ENCODE results near the gene SLC25A6.
"Not testable (repeated sequence)": the region's sequence is repeated elsewhere in the genome, so short reads cannot be mapped to it uniquely, and the experiment has no call there.

Gene SLC25A6

GRCh38 chrX:1389181-1389992, 2.5 kb downstream of the SLC25A6 start:
- no peak for DNase-seq

- DNase-seq, result no peak
Measured at GRCh38 chrX:1388651-1389050, 3.3 kb downstream of the SLC25A6 start.

GRCh38 chrX:1387141-1387776, 4.7 kb downstream of the SLC25A6 start:
- no peak for DNase-seq

- DNase-seq, result no peak
Measured at GRCh38 chrX:1386338-1387127, 5.4 kb downstream of the SLC25A6 start.

GRCh38 chrX:1385253-1386223, 6.4 kb downstream of the SLC25A6 start:
- no peak for DNase-seq

GRCh38 chrX:1384658-1385252, 7.2 kb downstream of the SLC25A6 start:
- DNase-seq, result no peak

- DNase-seq, result no peak
Measured at GRCh38 chrX:1380672-1381233, 11.2 kb downstream of the SLC25A6 start.

GRCh38 chrX:1378306-1378759, 13.6 kb downstream of the SLC25A6 start:
- DNase-seq, result no peak

GRCh38 chrX:1368385-1368698, 23.6 kb downstream of the SLC25A6 start:
- no peak for DNase-seq

- DNase-seq, result not testable (repeated sequence)
Measured at GRCh38 chrX:1366363-1366762, 25.6 kb downstream of the SLC25A6 start.

- DNase-seq, result no peak
Measured at GRCh38 chrX:1361910-1362309, 30.0 kb downstream of the SLC25A6 start.

GRCh38 chrX:1361275-1361674, 30.6 kb downstream of the SLC25A6 start:
- no peak for DNase-seq

- no peak for DNase-seq
Measured at GRCh38 chrX:1360171-1360570, 31.7 kb downstream of the SLC25A6 start.

GRCh38 chrX:1359477-1359873, 32.4 kb downstream of the SLC25A6 start:
- no peak for DNase-seq

- no peak for DNase-seq
Measured at GRCh38 chrX:1358793-1359476, 33.0 kb downstream of the SLC25A6 start.

GRCh38 chrX:1357993-1358392, 33.9 kb downstream of the SLC25A6 start:
- DNase-seq, result no peak

- no peak for DNase-seq
Measured at GRCh38 chrX:1355131-1356046, 36.5 kb downstream of the SLC25A6 start.

GRCh38 chrX:1354036-1355019, 37.6 kb downstream of the SLC25A6 start:
- no peak for DNase-seq

Data from CD4-positive, alpha-beta T cell treated with Interleukin-4 for 4 hours (primary cell).